ENCODE measurements around the gene NRXN3. TPM values are rescaled to one million over a fixed set of nuclear protein-coding genes. Genes with fewer than 3 reads are reported as not detected.

Gene NRXN3
- total and polyA plus RNA-seq, 2 donors (not counting 1 experiment from before 2014, with no cell fraction given): not detected

DNA sequence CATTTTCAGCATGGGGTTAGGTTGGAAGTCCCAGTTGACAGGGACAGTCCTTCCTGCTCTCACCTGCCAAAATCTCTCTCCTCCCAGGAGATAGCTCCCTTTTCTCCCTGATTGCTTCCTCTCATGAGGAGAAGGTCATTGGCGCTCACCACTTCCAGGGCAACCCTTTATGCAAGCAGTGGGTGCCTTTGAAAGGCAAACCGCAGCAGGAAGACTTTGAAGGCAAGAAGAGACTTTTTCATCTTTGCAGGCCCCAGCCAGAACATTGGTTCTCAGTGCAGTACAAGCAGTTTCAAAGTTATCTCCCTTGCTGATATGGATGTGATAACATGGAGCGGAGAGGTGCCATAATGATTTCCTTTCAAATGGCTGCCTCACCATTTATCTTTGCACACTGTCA lies 1558.2 kb downstream of the NRXN3 start:
- Histone ChIP-seq H3K27ac (ENCODE audit: low read length in 2 of 2) (no peak overlapping the region), H3K79me2 (ENCODE audit: control insufficient read depth, insufficient read depth, low read length) (no peaks in the 10 kb centered on the region), H3K4me1 (ENCODE audit: control insufficient read depth in 2 of 2, insufficient read depth in 2 of 2, low read length in 2 of 2) (no peaks in the 10 kb centered on the region), H3K9ac (ENCODE audit: low read length) (no peak overlapping the region), H3K4me3 (ENCODE audit: control extremely low read depth in 1 of 5, extremely low read depth in 1 of 5, insufficient read depth in 1 of 5, low read depth in 2 of 5, low read length in 4 of 5) (no peak overlapping the region), H3K9me3 (ENCODE audit: control extremely low read depth in 1 of 3, control insufficient read depth in 2 of 3, insufficient read depth in 1 of 3, low read length in 2 of 3) (no peaks in the 10 kb centered on the region), H3K27me3 (replicated peaks in 1 of 4; ENCODE audit: control extremely low read depth in 1 of 4, control insufficient read depth in 3 of 4, insufficient read depth in 4 of 4, low read length in 3 of 4) (no peaks in the 10 kb centered on the region), H3K36me3 (replicated peaks in 1 of 2; ENCODE audit: control extremely low read depth in 1 of 2, control insufficient read depth in 1 of 2, extremely low read depth in 1 of 2, insufficient read depth in 2 of 2, low read length in 1 of 2) (no peaks in the 10 kb centered on the region), H3K4me2 (replicated peaks; ENCODE audit: low read depth, low read length, poor library complexity, severe bottlenecking) (no peak overlapping the region), H2AFZ (ENCODE audit: insufficient read depth, low read depth, low read length, poor library complexity, severe bottlenecking) (no peak overlapping the region), H4K20me1 (ENCODE audit: control insufficient read depth, insufficient read depth, low read length, poor library complexity, severe bottlenecking) (no peaks in the 10 kb centered on the region)
- no peak overlapping the region for H3K4me3 Mint-ChIP-seq
- H3K27me3 Mint-ChIP-seq: no peaks in the 10 kb centered on the region
- CTCF ChIA-PET: no interaction called here
- POLR2A ChIA-PET: no interaction called here
- intact Hi-C loops (cut with micrococcal nuclease): no loop called here
- ATAC-seq (ENCODE audit: low read depth) (no peak), DNase-seq (no peak)
- H3K4me1 Mint-ChIP-seq: no peaks in the 10 kb centered on the region
- TF ChIP-seq EZH2 (IDR thresholded peaks at IDR 0.05; ENCODE audit: borderline replicate concordance, insufficient read depth, low read depth, low read length, poor library complexity, severe bottlenecking): no peak
- TF ChIP-seq, protein P1, sequence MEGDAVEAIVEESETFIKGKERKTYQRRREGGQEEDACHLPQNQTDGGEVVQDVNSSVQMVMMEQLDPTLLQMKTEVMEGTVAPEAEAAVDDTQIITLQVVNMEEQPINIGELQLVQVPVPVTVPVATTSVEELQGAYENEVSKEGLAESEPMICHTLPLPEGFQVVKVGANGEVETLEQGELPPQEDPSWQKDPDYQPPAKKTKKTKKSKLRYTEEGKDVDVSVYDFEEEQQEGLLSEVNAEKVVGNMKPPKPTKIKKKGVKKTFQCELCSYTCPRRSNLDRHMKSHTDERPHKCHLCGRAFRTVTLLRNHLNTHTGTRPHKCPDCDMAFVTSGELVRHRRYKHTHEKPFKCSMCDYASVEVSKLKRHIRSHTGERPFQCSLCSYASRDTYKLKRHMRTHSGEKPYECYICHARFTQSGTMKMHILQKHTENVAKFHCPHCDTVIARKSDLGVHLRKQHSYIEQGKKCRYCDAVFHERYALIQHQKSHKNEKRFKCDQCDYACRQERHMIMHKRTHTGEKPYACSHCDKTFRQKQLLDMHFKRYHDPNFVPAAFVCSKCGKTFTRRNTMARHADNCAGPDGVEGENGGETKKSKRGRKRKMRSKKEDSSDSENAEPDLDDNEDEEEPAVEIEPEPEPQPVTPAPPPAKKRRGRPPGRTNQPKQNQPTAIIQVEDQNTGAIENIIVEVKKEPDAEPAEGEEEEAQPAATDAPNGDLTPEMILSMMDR (IDR thresholded peaks at IDR 0.05): no peak
- H3K27ac Mint-ChIP-seq: no peak overlapping the region
- peaks cover 2% of the 10 kb centered on the region for H3K9me3 Mint-ChIP-seq (ENCODE audit: insufficient read depth)
- 87% methylated on average over 3 of the region's 3 CpGs for whole genome bisulfite sequencing (ENCODE audit: insufficient coverage)

DNA sequence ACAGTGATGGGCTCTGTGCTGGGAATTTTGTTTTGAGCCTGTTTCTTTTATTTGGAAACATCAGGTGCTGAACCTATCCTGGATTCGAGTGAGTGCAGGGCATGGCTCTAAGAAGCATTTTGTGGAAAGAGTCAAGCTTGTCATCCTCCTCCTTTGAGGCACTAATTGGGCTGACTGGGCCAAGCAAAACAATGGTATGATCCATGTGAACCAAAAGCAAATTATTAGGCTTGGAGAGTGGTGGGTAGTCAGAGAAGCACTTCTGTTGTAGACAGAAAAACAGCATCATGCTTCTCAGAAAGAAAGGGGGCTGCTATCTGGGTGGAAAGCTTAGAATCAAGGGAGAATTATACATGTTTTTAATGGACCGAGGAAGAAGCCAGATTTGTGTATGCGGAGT lies 1559.6 kb downstream of the NRXN3 start:
- H3K4me3 Mint-ChIP-seq: no peak overlapping the region

More for the DNA sequence above, 1559.6 kb downstream of the NRXN3 start:
- Histone ChIP-seq H3K27ac (ENCODE audit: low read length in 2 of 2) (no peak overlapping the region), H3K79me2 (ENCODE audit: control insufficient read depth, insufficient read depth, low read length) (no peaks in the 10 kb centered on the region), H3K27me3 (replicated peaks in 1 of 4; ENCODE audit: control extremely low read depth in 1 of 4, control insufficient read depth in 3 of 4, insufficient read depth in 4 of 4, low read length in 3 of 4) (no peaks in the 10 kb centered on the region), H4K20me1 (ENCODE audit: control insufficient read depth, insufficient read depth, low read length, poor library complexity, severe bottlenecking) (no peaks in the 10 kb centered on the region), H2AFZ (ENCODE audit: insufficient read depth, low read depth, low read length, poor library complexity, severe bottlenecking) (no peak overlapping the region), H3K9ac (ENCODE audit: low read length) (no peak overlapping the region), H3K4me3 (ENCODE audit: control extremely low read depth in 1 of 5, extremely low read depth in 1 of 5, insufficient read depth in 1 of 5, low read depth in 2 of 5, low read length in 4 of 5) (no peak overlapping the region), H3K4me1 (ENCODE audit: control insufficient read depth in 2 of 2, insufficient read depth in 2 of 2, low read length in 2 of 2) (no peaks in the 10 kb centered on the region), H3K4me2 (replicated peaks; ENCODE audit: low read depth, low read length, poor library complexity, severe bottlenecking) (no peak overlapping the region), H3K9me3 (ENCODE audit: control extremely low read depth in 1 of 3, control insufficient read depth in 2 of 3, insufficient read depth in 1 of 3, low read length in 2 of 3) (no peaks in the 10 kb centered on the region), H3K36me3 (replicated peaks in 1 of 2; ENCODE audit: control extremely low read depth in 1 of 2, control insufficient read depth in 1 of 2, extremely low read depth in 1 of 2, insufficient read depth in 2 of 2, low read length in 1 of 2) (no peaks in the 10 kb centered on the region)
- POLR2A ChIA-PET: no interaction called here
- intact Hi-C loops (cut with micrococcal nuclease): no loop called here
- CTCF ChIA-PET: no interaction called here
- 79% methylated on average over 2 of the region's 3 CpGs for WGBS (ENCODE audit: insufficient coverage)
- DNase-seq (no peak), ATAC-seq (ENCODE audit: low read depth) (no peak)
- Mint-ChIP-seq H3K27ac (no peak overlapping the region), H3K27me3 (no peaks in the 10 kb centered on the region), H3K9me3 (ENCODE audit: insufficient read depth) (peaks cover 2% of the 10 kb centered on the region), H3K4me1 (no peaks in the 10 kb centered on the region)
- no peak for TF ChIP-seq EZH2 (IDR thresholded peaks at IDR 0.05; ENCODE audit: borderline replicate concordance, insufficient read depth, low read depth, low read length, poor library complexity, severe bottlenecking)
- TF ChIP-seq, protein P1 (IDR thresholded peaks at IDR 0.05): no peak
